ENCODE measurements around the gene NTSR2. TPM values are rescaled to one million over a fixed set of nuclear protein-coding genes. Genes with fewer than 3 reads are reported as not detected.

NTSR2 gene
- total RNA-seq, 1 donor = not detected

DNA sequence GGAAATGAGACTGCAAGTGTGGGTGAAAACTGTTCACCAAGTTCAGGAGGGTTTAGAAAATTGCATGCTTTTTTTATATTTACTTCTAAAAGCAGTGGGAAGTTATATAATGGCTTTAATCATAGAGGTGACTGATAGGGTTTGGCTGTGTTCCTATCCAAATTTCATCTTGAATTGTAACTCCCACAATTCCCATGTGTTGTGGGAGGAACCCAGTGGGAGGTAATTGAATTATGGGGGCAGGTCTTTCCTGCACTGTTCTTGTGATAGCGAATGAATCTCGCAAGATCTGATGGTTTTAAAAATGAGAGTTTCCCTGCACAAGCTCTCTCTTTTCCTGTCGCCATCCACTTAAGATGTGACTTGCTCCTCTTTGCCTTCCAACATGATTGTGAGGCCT lies 35.7 kb upstream of the NTSR2 start:
- Histone ChIP-seq H3K27me3 (ENCODE audit: insufficient read depth, low read length) (no peaks in the 10 kb centered on the region), H3K9me3 (ENCODE audit: low read depth, low read length) (no peaks in the 10 kb centered on the region), H3K4me3 (ENCODE audit: low read length) (no peak overlapping the region), H3K4me1 (ENCODE audit: insufficient read depth, low read length) (peaks cover 15% of the 10 kb centered on the region)

- Histone ChIP-seq H3K27me3 (ENCODE audit: insufficient read depth, low read length) (no peaks in the 10 kb centered on the region), H3K4me3 (ENCODE audit: low read length) (no peak overlapping the region), H3K4me1 (ENCODE audit: insufficient read depth, low read length) (peaks cover 15% of the 10 kb centered on the region), H3K9me3 (ENCODE audit: low read depth, low read length) (no peaks in the 10 kb centered on the region)
These were observed 35.1 kb upstream of the NTSR2 start for GRCh38 chr2:11705063-11705462.

GRCh38 chr2:11703700-11704099 lies 33.7 kb upstream of the NTSR2 start:
- Histone ChIP-seq H3K4me1 (ENCODE audit: insufficient read depth, low read length) (peaks cover 15% of the 10 kb centered on the region), H3K9me3 (ENCODE audit: low read depth, low read length) (no peaks in the 10 kb centered on the region), H3K27me3 (ENCODE audit: insufficient read depth, low read length) (no peaks in the 10 kb centered on the region), H3K4me3 (ENCODE audit: low read length) (no peak overlapping the region)

GRCh38 chr2:11702946-11703345 lies 33.0 kb upstream of the NTSR2 start:
- H3K4me3 ChIP-seq (ENCODE audit: low read length) = no peak overlapping the region
- no peaks in the 10 kb centered on the region for H3K9me3 ChIP-seq (ENCODE audit: low read depth, low read length)
- peaks cover 15% of the 10 kb centered on the region for H3K4me1 ChIP-seq (ENCODE audit: insufficient read depth, low read length)

GRCh38 chr2:11701751-11702301 lies 31.8 kb upstream of the NTSR2 start:
- Histone ChIP-seq H3K4me1 (ENCODE audit: insufficient read depth, low read length) (peaks cover 18% of the 10 kb centered on the region), H3K27me3 (ENCODE audit: insufficient read depth, low read length) (no peaks in the 10 kb centered on the region), H3K9me3 (ENCODE audit: low read depth, low read length) (no peaks in the 10 kb centered on the region), H3K4me3 (ENCODE audit: low read length) (no peak overlapping the region)

More at GRCh38 chr2:11702946-11703345, 33.0 kb upstream of the NTSR2 start:
- H3K27me3 ChIP-seq (ENCODE audit: insufficient read depth, low read length) = no peaks in the 10 kb centered on the region

- Histone ChIP-seq H3K4me3 (ENCODE audit: low read length) (no peak overlapping the region), H3K27me3 (ENCODE audit: insufficient read depth, low read length) (no peaks in the 10 kb centered on the region), H3K9me3 (ENCODE audit: low read depth, low read length) (no peaks in the 10 kb centered on the region), H3K4me1 (ENCODE audit: insufficient read depth, low read length) (peaks cover 18% of the 10 kb centered on the region)
These were observed 31.2 kb upstream of the NTSR2 start for GRCh38 chr2:11701206-11701605.

GRCh38 chr2:11699686-11700670 lies 30.0 kb upstream of the NTSR2 start:
- Histone ChIP-seq H3K4me1 (ENCODE audit: insufficient read depth, low read length) (peaks cover 18% of the 10 kb centered on the region), H3K9me3 (ENCODE audit: low read depth, low read length) (no peaks in the 10 kb centered on the region), H3K4me3 (ENCODE audit: low read length) (no peak overlapping the region), H3K27me3 (ENCODE audit: insufficient read depth, low read length) (no peaks in the 10 kb centered on the region)

- Histone ChIP-seq H3K4me1 (ENCODE audit: insufficient read depth, low read length) (peaks cover 18% of the 10 kb centered on the region), H3K27me3 (ENCODE audit: insufficient read depth, low read length) (no peaks in the 10 kb centered on the region), H3K9me3 (ENCODE audit: low read depth, low read length) (no peaks in the 10 kb centered on the region), H3K4me3 (ENCODE audit: low read length) (no peak overlapping the region)
These were observed 28.3 kb upstream of the NTSR2 start for GRCh38 chr2:11698009-11698922.

DNA sequence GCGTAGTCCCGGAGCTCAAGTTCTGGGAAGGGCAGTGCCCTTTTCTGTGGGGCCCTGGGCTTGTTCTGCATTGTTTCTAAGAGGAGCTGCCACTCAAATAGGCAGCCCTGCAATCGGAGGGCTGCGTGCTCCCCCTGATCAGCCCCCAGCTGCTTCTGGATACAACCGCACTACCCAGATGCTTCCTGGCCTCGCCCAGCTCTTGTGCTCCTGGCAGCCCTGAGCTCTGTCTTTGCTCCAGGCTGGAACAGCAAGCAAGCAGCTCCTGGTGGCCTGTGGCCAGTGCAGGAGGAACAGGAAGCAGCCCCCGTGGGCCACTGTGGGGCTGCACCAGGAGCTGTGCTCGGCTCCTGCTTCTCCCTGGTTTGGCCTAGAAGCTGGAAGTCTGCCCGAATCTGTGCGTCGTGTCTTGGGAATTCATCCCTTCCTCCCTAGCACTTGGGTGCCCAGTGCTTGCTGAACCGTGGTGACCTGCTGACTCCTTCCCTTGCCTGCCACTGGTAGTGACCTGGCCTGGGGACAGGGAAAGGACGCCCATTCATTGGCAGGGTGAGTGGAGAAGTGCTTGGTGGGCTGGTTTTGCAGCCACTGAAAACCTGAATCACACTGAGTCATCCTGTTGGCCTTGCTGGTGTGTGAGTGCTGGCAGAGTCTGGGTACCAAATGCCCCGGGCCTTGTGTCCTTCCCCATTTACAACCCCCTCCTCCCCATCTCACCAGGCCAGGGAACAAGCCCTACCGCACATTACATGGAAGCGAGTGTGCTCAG lies 27.3 kb upstream of the NTSR2 start:
- Histone ChIP-seq H3K4me1 (ENCODE audit: insufficient read depth, low read length) (peaks cover 21% of the 10 kb centered on the region), H3K27me3 (ENCODE audit: insufficient read depth, low read length) (no peaks in the 10 kb centered on the region), H3K4me3 (ENCODE audit: low read length) (no peak overlapping the region), H3K9me3 (ENCODE audit: low read depth, low read length) (no peaks in the 10 kb centered on the region)

DNA sequence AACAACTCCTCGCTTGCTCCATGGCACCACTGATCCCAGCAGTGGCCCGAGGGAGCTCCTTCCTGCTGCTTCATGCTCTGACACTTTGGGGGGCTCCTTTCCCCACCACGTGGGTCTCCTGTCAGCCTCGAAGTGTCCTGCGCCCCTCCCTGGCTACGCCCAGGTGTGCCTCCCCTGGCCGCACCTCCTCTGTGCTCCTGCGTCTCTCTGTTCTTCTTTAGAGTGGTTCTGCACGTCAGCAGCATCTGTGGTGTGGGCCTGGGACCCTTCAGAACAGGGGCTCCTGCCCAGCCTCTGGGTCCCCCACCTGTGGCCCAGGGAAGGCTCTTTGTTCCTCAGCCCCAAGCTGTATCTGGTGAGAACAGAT lies 26.7 kb upstream of the NTSR2 start:
- Histone ChIP-seq H3K4me1 (ENCODE audit: insufficient read depth, low read length) (peaks cover 16% of the 10 kb centered on the region), H3K9me3 (ENCODE audit: low read depth, low read length) (no peaks in the 10 kb centered on the region), H3K4me3 (ENCODE audit: low read length) (no peak overlapping the region), H3K27me3 (ENCODE audit: insufficient read depth, low read length) (no peaks in the 10 kb centered on the region)

DNA sequence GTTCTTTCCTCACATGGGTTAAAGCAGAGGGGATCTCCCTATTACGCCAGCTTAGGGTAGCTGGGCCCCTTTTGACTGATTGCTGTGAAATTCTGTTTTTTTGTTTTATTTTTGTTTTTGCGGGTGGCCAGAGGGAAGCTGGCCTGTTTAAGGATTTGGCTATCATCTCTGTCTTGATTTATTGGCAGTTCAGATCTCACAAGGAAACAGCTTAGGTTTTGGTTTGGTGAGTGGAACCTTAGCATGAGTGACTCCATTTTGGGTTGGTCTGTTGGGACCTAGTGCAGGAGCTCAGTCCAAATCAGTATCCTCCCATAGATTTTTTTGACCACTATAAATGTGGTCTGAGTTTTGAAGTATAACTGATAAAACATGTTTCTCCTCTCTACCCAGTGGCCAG lies 25.6 kb upstream of the NTSR2 start:
- Histone ChIP-seq H3K9me3 (ENCODE audit: low read depth, low read length) (no peaks in the 10 kb centered on the region), H3K4me3 (ENCODE audit: low read length) (no peak overlapping the region), H3K27me3 (ENCODE audit: insufficient read depth, low read length) (no peaks in the 10 kb centered on the region), H3K4me1 (ENCODE audit: insufficient read depth, low read length) (peaks cover 18% of the 10 kb centered on the region)

GRCh38 chr2:11692966-11693521 lies 23.0 kb upstream of the NTSR2 start:
- H3K4me1 ChIP-seq (ENCODE audit: insufficient read depth, low read length) = peaks cover 29% of the 10 kb centered on the region
- no peaks in the 10 kb centered on the region for H3K27me3 ChIP-seq (ENCODE audit: insufficient read depth, low read length)
- no peak overlapping the region for H3K4me3 ChIP-seq (ENCODE audit: low read length)
- no peaks in the 10 kb centered on the region for H3K9me3 ChIP-seq (ENCODE audit: low read depth, low read length)

DNA sequence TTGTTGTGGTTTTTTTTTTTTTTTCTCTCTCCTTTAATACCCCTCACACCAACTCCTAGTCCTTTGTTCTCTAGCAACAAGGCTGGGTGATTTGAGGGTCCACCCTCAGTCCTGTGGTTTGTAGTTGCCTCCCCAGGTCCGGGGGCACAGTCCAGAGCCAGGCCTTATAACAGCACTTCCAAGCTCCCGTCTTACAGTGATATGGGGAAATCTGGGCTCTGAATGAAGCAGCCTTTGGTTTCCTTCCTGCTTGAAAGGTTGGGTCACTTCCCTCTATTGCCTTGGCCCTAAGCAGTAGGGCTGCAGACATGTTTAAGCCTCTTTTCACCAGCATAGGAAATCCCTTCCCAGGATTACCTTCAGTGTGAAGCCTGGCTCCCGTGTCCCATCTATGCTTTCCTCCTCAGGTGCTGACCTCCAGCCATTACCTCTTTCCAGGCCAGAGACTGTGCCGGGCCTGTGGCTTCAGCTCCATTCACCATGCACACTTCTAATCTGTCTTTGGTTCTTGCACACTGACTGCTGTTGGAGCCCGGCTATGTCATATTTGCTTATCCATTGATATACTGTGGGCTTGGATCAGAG lies 21.2 kb upstream of the NTSR2 start:
- Histone ChIP-seq H3K9me3 (ENCODE audit: low read depth, low read length) (no peaks in the 10 kb centered on the region), H3K4me3 (ENCODE audit: low read length) (no peak overlapping the region), H3K27me3 (ENCODE audit: insufficient read depth, low read length) (no peaks in the 10 kb centered on the region), H3K4me1 (ENCODE audit: insufficient read depth, low read length) (peaks cover 33% of the 10 kb centered on the region)
